Measurements from ENCODE around the gene C13orf46. TPM values are rescaled to one million over a fixed set of nuclear protein-coding genes. Genes with fewer than 3 reads are reported as not detected.

C13orf46 gene
- polyA plus RNA-seq, 1 experiment, result 0.65 TPM

DNA sequence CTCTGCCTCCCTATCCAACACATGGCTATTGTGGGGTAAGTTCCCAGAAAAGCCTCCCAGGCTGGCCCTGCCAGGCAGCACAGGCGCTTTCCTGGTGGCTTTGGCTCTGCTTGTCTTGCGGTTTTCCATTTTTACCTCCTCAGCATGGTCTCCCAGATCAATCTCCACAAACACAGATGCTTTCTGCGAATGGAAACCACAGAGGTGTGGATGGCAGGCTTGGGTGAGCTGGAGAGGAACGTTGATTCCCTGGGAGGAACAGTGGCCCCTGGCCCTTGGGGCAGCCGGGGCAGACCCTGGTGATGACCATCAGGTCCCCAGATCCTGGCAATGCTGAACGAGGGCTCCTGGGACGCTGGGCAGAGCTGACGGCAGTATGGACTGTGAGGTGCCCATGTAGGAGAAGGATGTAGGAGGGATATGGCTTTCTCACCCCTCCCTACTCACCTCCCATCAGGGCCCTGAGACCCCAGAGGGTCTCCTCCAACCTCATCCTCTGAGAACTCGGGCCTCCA is 6.6 kb downstream of the C13orf46 start:
- H3K36me3 ChIP-seq (ENCODE audit: control insufficient read depth, insufficient read depth, low read length), result peaks cover 7% of the 10 kb centered on the region
- TF ChIP-seq, protein P1, sequence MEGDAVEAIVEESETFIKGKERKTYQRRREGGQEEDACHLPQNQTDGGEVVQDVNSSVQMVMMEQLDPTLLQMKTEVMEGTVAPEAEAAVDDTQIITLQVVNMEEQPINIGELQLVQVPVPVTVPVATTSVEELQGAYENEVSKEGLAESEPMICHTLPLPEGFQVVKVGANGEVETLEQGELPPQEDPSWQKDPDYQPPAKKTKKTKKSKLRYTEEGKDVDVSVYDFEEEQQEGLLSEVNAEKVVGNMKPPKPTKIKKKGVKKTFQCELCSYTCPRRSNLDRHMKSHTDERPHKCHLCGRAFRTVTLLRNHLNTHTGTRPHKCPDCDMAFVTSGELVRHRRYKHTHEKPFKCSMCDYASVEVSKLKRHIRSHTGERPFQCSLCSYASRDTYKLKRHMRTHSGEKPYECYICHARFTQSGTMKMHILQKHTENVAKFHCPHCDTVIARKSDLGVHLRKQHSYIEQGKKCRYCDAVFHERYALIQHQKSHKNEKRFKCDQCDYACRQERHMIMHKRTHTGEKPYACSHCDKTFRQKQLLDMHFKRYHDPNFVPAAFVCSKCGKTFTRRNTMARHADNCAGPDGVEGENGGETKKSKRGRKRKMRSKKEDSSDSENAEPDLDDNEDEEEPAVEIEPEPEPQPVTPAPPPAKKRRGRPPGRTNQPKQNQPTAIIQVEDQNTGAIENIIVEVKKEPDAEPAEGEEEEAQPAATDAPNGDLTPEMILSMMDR (IDR thresholded peaks at IDR 0.05; ENCODE audit: insufficient read depth, low read depth, low read length), result no peak
- ChIA-PET POLR2A (no interaction called here), CTCF (no interaction called here)
- H3K27me3 ChIP-seq (ENCODE audit: control insufficient read depth, insufficient read depth, low read length), result no peaks in the 10 kb centered on the region
- H3K4me3 ChIP-seq (ENCODE audit: low read depth, low read length), result no peak overlapping the region
- no peak for DNase-seq (ENCODE audit: low read depth)

DNA sequence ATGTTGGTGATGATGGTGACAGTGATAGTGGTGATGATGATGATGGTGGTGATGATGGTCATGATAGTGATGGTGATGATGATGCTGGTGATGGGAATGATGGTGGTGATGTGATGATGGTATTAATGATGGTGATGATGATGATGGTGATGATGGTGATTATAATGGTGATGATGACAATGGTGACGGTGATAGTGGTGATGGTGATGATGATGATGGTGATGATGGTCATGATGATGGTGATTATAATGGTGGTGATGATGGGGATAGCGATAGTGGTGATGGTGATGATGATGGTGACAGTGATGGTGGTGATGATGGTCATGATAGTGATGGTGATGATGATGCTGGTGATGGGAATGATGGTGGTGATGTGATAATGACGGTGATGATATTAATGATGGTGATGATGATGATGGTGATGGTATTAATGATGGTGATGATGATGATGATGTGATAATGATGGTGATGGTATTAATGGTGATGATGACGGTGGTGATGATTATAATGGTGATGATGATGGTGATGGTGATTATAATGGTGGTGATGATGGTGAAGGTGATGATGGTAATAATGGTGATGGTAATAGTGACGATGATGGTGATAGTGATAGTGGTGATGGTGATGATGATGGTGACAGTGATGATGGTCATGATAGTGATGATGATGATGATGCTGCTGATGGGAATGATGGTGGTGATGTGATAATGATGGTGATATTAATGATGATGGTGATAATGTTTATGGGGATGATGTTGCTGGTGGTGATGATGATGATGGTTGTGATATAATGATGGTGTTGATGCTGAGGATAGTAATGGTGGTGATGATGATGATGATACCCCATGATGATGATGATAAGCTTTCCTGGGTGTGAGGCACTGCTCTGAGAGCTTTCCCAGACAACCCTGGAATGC is 7.7 kb downstream of the C13orf46 start:
- DNase-seq (ENCODE audit: low read depth), result no peak
- Histone ChIP-seq H3K27me3 (ENCODE audit: control insufficient read depth, insufficient read depth, low read length) (no peaks in the 10 kb centered on the region), H3K4me3 (ENCODE audit: low read depth, low read length) (no peak overlapping the region), H3K36me3 (ENCODE audit: control insufficient read depth, insufficient read depth, low read length) (peaks cover 6% of the 10 kb centered on the region)
- CTCF ChIA-PET, result no interaction called here
- POLR2A ChIA-PET, result no interaction called here
- TF ChIP-seq, protein P1 (IDR thresholded peaks at IDR 0.05; ENCODE audit: insufficient read depth, low read depth, low read length), result no peak

DNA sequence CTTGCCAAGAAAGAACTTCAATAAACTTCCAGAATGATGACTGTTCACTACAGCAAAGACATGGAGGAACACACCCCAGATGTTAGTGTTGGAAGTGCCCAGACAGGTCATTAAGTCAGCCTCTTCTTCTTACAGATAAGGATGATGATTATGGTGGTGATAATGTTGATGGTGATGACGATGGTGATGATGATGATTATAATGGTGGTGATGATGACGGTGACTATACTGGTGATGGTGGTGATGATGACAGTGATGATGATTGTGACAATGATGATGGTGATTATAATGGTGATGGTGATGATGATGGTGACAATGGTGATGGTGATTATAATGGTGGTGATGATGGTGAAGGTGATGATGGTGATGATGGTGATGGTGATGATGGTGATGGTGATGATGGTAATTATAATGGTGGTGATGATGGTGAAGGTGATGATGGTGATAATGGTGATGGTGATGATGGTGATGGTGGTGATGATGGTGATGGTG is 8.4 kb downstream of the C13orf46 start:
- Histone ChIP-seq H3K36me3 (ENCODE audit: control insufficient read depth, insufficient read depth, low read length) (peaks cover 6% of the 10 kb centered on the region), H3K4me3 (ENCODE audit: low read depth, low read length) (no peak overlapping the region), H3K27me3 (ENCODE audit: control insufficient read depth, insufficient read depth, low read length) (no peaks in the 10 kb centered on the region)
- DNase-seq (ENCODE audit: low read depth), result no peak
- TF ChIP-seq, protein P1 (IDR thresholded peaks at IDR 0.05; ENCODE audit: insufficient read depth, low read depth, low read length), result no peak
- CTCF ChIA-PET, result no interaction called here
- POLR2A ChIA-PET, result no interaction called here

DNA sequence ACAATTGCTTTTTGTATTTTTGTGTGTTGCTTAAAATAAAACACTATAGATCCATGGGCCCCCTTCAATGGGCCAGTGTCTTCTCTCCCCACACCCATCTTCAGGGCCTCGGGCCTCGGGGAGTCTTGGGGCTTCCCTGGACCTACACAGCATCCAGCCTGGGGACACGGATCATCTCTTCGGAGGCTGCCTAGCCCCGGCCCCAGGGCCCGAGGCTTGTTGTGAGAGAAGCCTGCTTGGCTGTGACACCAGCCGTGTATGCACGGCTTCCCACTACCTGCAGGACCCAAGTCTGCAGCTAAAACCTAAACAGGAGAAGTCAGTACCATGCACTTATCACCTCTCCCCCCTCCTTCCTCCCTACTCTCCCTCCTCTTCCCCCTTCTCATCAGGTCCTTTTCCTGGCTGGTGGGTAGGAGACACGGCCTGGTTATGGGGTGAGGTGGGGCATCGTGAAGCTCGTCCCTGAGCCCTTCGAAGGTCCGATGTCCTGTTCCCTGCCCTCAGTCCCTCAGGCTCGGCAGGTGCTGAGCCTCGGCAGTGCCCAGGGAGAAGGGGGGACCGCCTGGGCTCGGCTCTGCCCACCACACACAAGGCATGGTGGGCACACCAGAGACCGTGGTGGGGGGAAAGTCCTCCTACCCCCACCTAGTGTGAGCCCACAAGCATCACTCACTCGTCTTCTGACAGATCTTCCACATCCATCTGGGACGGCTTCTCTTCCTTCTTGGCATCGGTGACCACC is 9.5 kb downstream of the C13orf46 start:
- TF ChIP-seq, protein P1 (IDR thresholded peaks at IDR 0.05; ENCODE audit: insufficient read depth, low read depth, low read length), result no peak
- POLR2A ChIA-PET, result no interaction called here
- Histone ChIP-seq H3K36me3 (ENCODE audit: control insufficient read depth, insufficient read depth, low read length) (peaks cover 4% of the 10 kb centered on the region; the same call in 1 of the 2 replicates), H3K27me3 (ENCODE audit: control insufficient read depth, insufficient read depth, low read length) (no peaks in the 10 kb centered on the region), H3K4me3 (ENCODE audit: low read depth, low read length) (no peak overlapping the region)
- DNase-seq (ENCODE audit: low read depth), result no peak
- CTCF ChIA-PET, result no interaction called here

DNA sequence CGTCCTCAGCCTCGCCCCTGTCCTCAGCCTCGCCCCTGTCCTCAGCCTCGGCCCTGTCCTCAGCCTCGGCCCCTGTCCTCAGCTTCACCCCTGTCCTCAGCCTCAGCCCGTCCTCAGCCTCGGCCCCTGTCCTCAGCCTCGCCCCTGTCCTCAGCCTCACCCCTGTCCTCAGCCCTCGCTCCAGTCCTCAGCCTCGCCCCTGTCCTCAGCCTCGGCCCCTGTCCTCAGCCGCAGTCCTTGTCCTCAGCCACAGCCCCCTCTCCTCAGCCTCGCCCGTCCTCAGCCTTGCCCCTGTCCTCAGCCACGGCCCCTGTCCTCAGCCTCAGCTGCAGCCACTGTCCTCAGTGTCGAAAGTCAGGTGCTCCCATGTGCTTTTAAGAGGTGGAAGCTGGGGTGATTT is 10.5 kb downstream of the C13orf46 start:
- Histone ChIP-seq H3K4me3 (ENCODE audit: low read depth, low read length) (no peak overlapping the region), H3K27me3 (ENCODE audit: control insufficient read depth, insufficient read depth, low read length) (no peaks in the 10 kb centered on the region), H3K36me3 (ENCODE audit: control insufficient read depth, insufficient read depth, low read length) (peaks cover 1% of the 10 kb centered on the region; the same call in 1 of the 2 replicates)
- no peak for DNase-seq (ENCODE audit: low read depth)
- TF ChIP-seq, protein P1 (IDR thresholded peaks at IDR 0.05; ENCODE audit: insufficient read depth, low read depth, low read length), result no peak
- ChIA-PET CTCF (interaction anchor here (2.7 kb wide), 1 partner anchor 263 kb away, joined by 11 read pairs; no protein-coding TSS in a partner anchor), POLR2A (no interaction called here)
